Tibial nerve (tissue), 4 donors: ENCODE data around the gene KRTAP21-2. TPM values are rescaled to one million over a fixed set of nuclear protein-coding genes. Genes with fewer than 3 reads are reported as not detected.

Source experiments
- DNase-seq, 2 donors: peaks; one replicate each; pipeline ENCODE4 v3.0.0-alpha.2; 2019; ENCODE audit warnings: low spot score in 2 of 2
- H3K27ac ChIP-seq, 4 donors: fragments of 200-600 bp; sonication (generic) in 3 of 4; one replicate each; pipeline ENCODE4 v1.5.1; 2017 to 2019; ENCODE audit warnings: mild to moderate bottlenecking in 1 of 4
- H3K27me3 ChIP-seq, 2 donors: fragments of 200-600 bp; sonication (generic) in 1 of 2; one replicate each; pipeline versions ENCODE4 v1.5.1 to v1.6.0; 2017 to 2019
- H3K36me3 ChIP-seq, 3 donors: fragments of 200-600 bp; sonication (generic); one replicate each; pipeline ENCODE4 v1.5.1; 2018 to 2019
- H3K4me1 ChIP-seq, 4 donors: fragments of 200-600 bp; sonication (generic) in 3 of 4; one replicate each; pipeline ENCODE4 v1.5.1; 2017 to 2019
- H3K4me3 ChIP-seq, 4 donors: fragments of 200-600 bp; sonication (generic) in 3 of 4; one replicate each; pipeline ENCODE4 v1.5.1; 2017 to 2019; ENCODE audit warnings: mild to moderate bottlenecking in 1 of 4, moderate library complexity in 1 of 4
- H3K9me3 ChIP-seq, 4 donors: fragments of 200-600 bp; sonication (generic) in 3 of 4; one replicate each; pipeline ENCODE4 v1.5.1; 2017 to 2019
- CTCF ChIP-seq, 5 experiments: fragments of 200-600 bp in 3 of 5; fragments of 450-650 bp in 2 of 5; sonication (generic) in 3 of 5; IDR thresholded peaks; one replicate each; pipeline ENCODE4 v1.5.1; 2016 to 2019; ENCODE audit warnings: antibody characterized with exemption in 5 of 5, mild to moderate bottlenecking in 3 of 5, moderate library complexity in 2 of 5
- EP300 ChIP-seq, 2 donors: sonication (generic); formaldehyde crosslinking; IDR thresholded peaks; one replicate each; pipeline ENCODE4 v1.6.1; 2017; ENCODE audit warnings: antibody characterized with exemption in 2 of 2, mild to moderate bottlenecking in 1 of 2
- POLR2A ChIP-seq, 2 donors: fragments of 450-650 bp; IDR thresholded peaks; one replicate each; pipeline ENCODE4 v1.6.1; 2017; ENCODE audit warnings: antibody characterized with exemption in 2 of 2, mild to moderate bottlenecking in 2 of 2, moderate library complexity in 2 of 2
- WGBS, 2 donors: methylation state at CpG; one replicate each; pipeline ENCODE4 v1.1.5; 2018; 5-methylcytosine and 5-hydroxymethylcytosine counted together
- small RNA-seq: library from RNA; depleted of rRNA; stranded (forward); fragments of <200 nt; gene quantifications from one replicate; pipeline ENCODE3, GENCODE V24; 2016
- total RNA-seq, 4 donors: library from RNA; depleted of rRNA; stranded (reverse); fragments of >200 nt; gene quantifications; one replicate each; pipeline ENCODE4 v1.1.0, GENCODE V29; 2016

Gene KRTAP21-2
- total RNA-seq, 4 donors from 2014 or later: not detected

- TF ChIP-seq POLR2A (IDR thresholded peaks at IDR 0.05) (no peak), EP300 (IDR thresholded peaks at IDR 0.05) (no peak), CTCF (IDR thresholded peaks at IDR 0.05) (no peak)
- no peak overlapping the region for H3K27ac ChIP-seq
- no peak overlapping the region for H3K4me3 ChIP-seq
- no peaks in the 10 kb centered on the region for H3K4me1 ChIP-seq
- WGBS, 2 donors: 33 to 38% methylated on average over 3 of the region's 3 CpGs
- no peaks in the 10 kb centered on the region for H3K27me3 ChIP-seq
- H3K36me3 ChIP-seq: no peaks in the 10 kb centered on the region
- H3K9me3 ChIP-seq: peaks cover 0 to 17% (median 0%) of the 10 kb centered on the region in 4 donors
- DNase-seq: no peak
Observed at GRCh38 chr21:30710499-30710898, 36.6 kb downstream of the KRTAP21-2 start.

GRCh38 chr21:30707409-30707808 is 39.6 kb downstream of the KRTAP21-2 start:
- H3K27me3 ChIP-seq: no peaks in the 10 kb centered on the region
- H3K36me3 ChIP-seq: no peaks in the 10 kb centered on the region
- H3K9me3 ChIP-seq: peaks cover 0 to 10% (median 0%) of the 10 kb centered on the region in 4 donors
- H3K27ac ChIP-seq: no peak overlapping the region
- DNase-seq: no peak
- no peaks in the 10 kb centered on the region for H3K4me1 ChIP-seq
- no peak overlapping the region for H3K4me3 ChIP-seq
- TF ChIP-seq EP300 (IDR thresholded peaks at IDR 0.05): no peak
- TF ChIP-seq CTCF (IDR thresholded peaks at IDR 0.05): no peak
- no peak for TF ChIP-seq POLR2A (IDR thresholded peaks at IDR 0.05)

Small RNA genes within 50 kb of the gene (small RNA-seq; reads per million reads assigned to genes)
- gene AP000244.1 (not detected), gene KRTAP21-3 (not detected)

Other genes starting within 250 kb of the KRTAP21-2 start
- not detected for gene KRTAP19-5, start 245.1 kb downstream of the KRTAP21-2 start, total RNA-seq
- not detected for gene KRTAP19-6, start 205.4 kb downstream of the KRTAP21-2 start, total RNA-seq
- gene KRTAP19-7, start 185.9 kb downstream of the KRTAP21-2 start, total RNA-seq: not detected
- not detected for gene KRTAP22-2, start 156.9 kb downstream of the KRTAP21-2 start, total RNA-seq
- not detected for gene KRTAP6-3, start 154.8 kb downstream of the KRTAP21-2 start, total RNA-seq
- not detected for gene KRTAP6-2, start 148.4 kb downstream of the KRTAP21-2 start, total RNA-seq
- not detected for gene KRTAP22-1, start 146.2 kb downstream of the KRTAP21-2 start, total RNA-seq
- not detected for gene KRTAP6-1, start 133.3 kb downstream of the KRTAP21-2 start, total RNA-seq
- gene KRTAP20-1, start 130.8 kb downstream of the KRTAP21-2 start, total RNA-seq: not detected
- gene KRTAP20-4, start 126.6 kb downstream of the KRTAP21-2 start, total RNA-seq: not detected
- not detected for gene KRTAP20-2, start 112.1 kb downstream of the KRTAP21-2 start, total RNA-seq
- not detected for gene KRTAP20-3, start 104.4 kb downstream of the KRTAP21-2 start, total RNA-seq
- not detected for gene KRTAP21-3, start 28.5 kb downstream of the KRTAP21-2 start, total RNA-seq
- not detected for gene KRTAP21-1, start 8.2 kb upstream of the KRTAP21-2 start, total RNA-seq
- gene KRTAP8-1, start 66.0 kb upstream of the KRTAP21-2 start, total RNA-seq: not detected
- not detected for gene KRTAP7-1, start 82.5 kb upstream of the KRTAP21-2 start, total RNA-seq
- under 1 TPM in 1 of 4 donors, not detected in 3; 0.59 TPM for gene KRTAP11-1, start 134.3 kb upstream of the KRTAP21-2 start, total RNA-seq